LNCAP (cell line): ENCODE data around the gene ATP13A1.

Experiments
- CTCF ChIP-seq: fragments of 450-650 bp; IDR thresholded peaks from 2 replicates; pipeline ENCODE4 v1.5.1; 2017; ENCODE audit warnings: mild to moderate bottlenecking

ATP13A1 gene

GRCh38 chr19:19618219-19619051, 45.0 kb downstream of the ATP13A1 start, which contains the start of gene PBX4:
TSS of gene PBX4 (minus strand) at chr19:19618687. CDS start at chr19:19618629, 58 bp downstream.
- TF ChIP-seq CTCF: no peak

GRCh38 chr19:19615086-19615485, 48.4 kb downstream of the ATP13A1 start:
- TF ChIP-seq CTCF: no peak

GRCh38 chr19:19613506-19613905, 50.0 kb downstream of the ATP13A1 start:
- no peak for TF ChIP-seq CTCF

- TF ChIP-seq CTCF: no peak
These were observed 52.9 kb downstream of the ATP13A1 start for GRCh38 chr19:19610376-19611202.

- no peak for TF ChIP-seq CTCF
These were observed 57.5 kb downstream of the ATP13A1 start for GRCh38 chr19:19606021-19606420.

- no peak for TF ChIP-seq CTCF
These were observed 60.7 kb downstream of the ATP13A1 start for GRCh38 chr19:19602713-19603324.

- no peak for TF ChIP-seq CTCF
These were observed 61.3 kb downstream of the ATP13A1 start for GRCh38 chr19:19602136-19602712.
